GM19043 (cell line): ENCODE data around the gene CAMK2D.

Source experiments
- ATAC-seq: cut with Tn5 transposase; IDR thresholded peaks from one replicate; pipeline ENCODE4 v1.9.1; 2021; ENCODE audit warnings: low read depth; ENCODE audit not compliant: unreplicated experiment

Gene CAMK2D

GRCh38 chr4:113616443-113616842, 145.1 kb downstream of the CAMK2D start:
- no peak for ATAC-seq

GRCh38 chr4:113614414-113614813, 147.1 kb downstream of the CAMK2D start:
- ATAC-seq: no peak

- ATAC-seq: no peak
These were observed 148.0 kb downstream of the CAMK2D start for GRCh38 chr4:113613503-113613902.

- no peak for ATAC-seq
These were observed 151.0 kb downstream of the CAMK2D start for GRCh38 chr4:113610537-113610936.

- ATAC-seq: no peak
These were observed 153.5 kb downstream of the CAMK2D start for GRCh38 chr4:113607998-113608397.

- no peak for ATAC-seq
These were observed 154.3 kb downstream of the CAMK2D start for GRCh38 chr4:113607147-113607720.

- ATAC-seq: no peak
These were observed 156.6 kb downstream of the CAMK2D start for GRCh38 chr4:113604955-113605354.

GRCh38 chr4:113603911-113604310, 157.6 kb downstream of the CAMK2D start:
- no peak for ATAC-seq

GRCh38 chr4:113602646-113603228, 158.8 kb downstream of the CAMK2D start:
- ATAC-seq: no peak

GRCh38 chr4:113601636-113602035, 159.9 kb downstream of the CAMK2D start:
- no peak for ATAC-seq

- no peak for ATAC-seq
These were observed 165.1 kb downstream of the CAMK2D start for GRCh38 chr4:113596396-113596795.

- no peak for ATAC-seq
These were observed 167.3 kb downstream of the CAMK2D start for GRCh38 chr4:113594231-113594556.

- ATAC-seq: peak; percentile 49
These were observed 167.9 kb downstream of the CAMK2D start for GRCh38 chr4:113593400-113594230.

- no peak for ATAC-seq
These were observed 169.6 kb downstream of the CAMK2D start for GRCh38 chr4:113591982-113592381.

- peak; percentile 57 for ATAC-seq
These were observed 172.5 kb downstream of the CAMK2D start for GRCh38 chr4:113588895-113589668.

GRCh38 chr4:113587640-113588275, 173.8 kb downstream of the CAMK2D start:
- ATAC-seq: no peak

GRCh38 chr4:113587156-113587555, 174.4 kb downstream of the CAMK2D start:
- ATAC-seq: no peak

GRCh38 chr4:113586072-113586471, 175.5 kb downstream of the CAMK2D start:
- ATAC-seq: no peak

GRCh38 chr4:113584407-113585150, 177.0 kb downstream of the CAMK2D start:
- no peak for ATAC-seq

GRCh38 chr4:113582737-113583136, 178.8 kb downstream of the CAMK2D start:
- ATAC-seq: no peak
